GM19397 (cell line): Measurements from ENCODE around the gene USP38.
"Not testable (repeated sequence)": the region's sequence is repeated elsewhere in the genome, so short reads cannot be mapped to it uniquely, and the experiment has no call there.

ENCODE experiments used
- ATAC-seq: cut with Tn5 transposase; IDR thresholded peaks from one replicate; pipeline ENCODE4 v1.9.1; 2021; ENCODE audit warnings: mild to moderate bottlenecking, moderate library complexity; ENCODE audit not compliant: unreplicated experiment

USP38 gene

DNA sequence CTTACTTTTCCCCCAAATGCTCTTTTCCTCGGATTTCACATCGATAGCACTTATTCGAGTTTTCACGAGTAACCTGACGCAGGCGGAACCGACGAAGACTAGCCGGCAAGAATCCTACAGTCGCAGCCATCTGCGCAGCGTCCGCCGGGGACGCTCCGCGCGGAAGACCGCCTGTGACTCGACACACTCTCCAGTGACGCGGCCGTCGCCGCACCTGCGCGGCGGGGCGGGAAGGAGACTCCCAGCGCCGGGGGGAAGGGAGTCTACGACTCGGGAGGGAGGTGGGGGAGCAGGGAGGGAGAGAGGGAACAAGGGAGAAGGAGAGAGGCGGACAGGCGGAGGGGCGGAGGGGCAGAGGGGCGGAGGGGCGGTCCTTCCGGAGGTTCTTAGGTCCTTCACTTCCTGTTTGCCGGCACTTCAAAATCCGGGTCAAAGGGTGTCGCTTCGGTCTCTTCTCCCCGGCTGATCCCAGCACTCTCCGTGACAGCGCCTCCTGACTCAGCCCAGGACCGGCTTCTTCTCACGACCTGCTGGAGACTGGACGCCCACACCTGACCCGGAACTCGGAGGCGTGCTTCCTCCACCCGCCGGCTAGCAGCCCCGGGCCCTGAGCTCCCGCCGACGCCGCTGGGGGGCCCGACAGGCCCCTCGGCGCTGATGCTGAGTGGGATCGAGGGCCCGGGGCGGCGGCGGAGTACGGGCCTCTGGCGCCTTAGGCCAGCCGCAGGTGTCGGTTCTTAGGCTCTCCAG is at the start of gene USP38:
Gene USP38 (plus strand): TSS at position 415 of the 750 bp plus-strand sequence. CDS start 534 bp downstream, outside the sequence.
- peak; percentile 77 for ATAC-seq

- ATAC-seq: no peak
Observed at GRCh38 chr4:143135358-143135757, 49.4 kb upstream of the USP38 start.

DNA sequence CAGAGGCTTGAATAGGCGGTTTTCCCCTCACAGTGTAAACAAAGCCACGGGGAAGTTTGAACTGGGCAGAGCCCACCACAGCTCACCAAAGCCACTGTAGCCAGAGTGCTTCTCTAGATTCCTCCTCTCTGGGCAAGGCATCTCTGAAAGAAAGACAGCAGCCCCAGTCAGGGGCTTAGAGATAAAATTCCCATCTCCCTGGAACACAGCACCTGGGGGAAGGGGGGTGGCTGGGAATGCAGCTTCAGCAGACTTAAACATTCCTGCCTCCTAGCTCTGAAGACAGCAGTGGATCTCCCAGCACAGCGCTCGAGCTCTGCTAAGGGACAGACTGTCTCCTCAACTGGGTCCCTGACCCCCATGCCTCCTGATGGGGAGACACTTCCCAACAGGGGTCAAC is 44.0 kb upstream of the USP38 start:
- ATAC-seq: no peak

DNA sequence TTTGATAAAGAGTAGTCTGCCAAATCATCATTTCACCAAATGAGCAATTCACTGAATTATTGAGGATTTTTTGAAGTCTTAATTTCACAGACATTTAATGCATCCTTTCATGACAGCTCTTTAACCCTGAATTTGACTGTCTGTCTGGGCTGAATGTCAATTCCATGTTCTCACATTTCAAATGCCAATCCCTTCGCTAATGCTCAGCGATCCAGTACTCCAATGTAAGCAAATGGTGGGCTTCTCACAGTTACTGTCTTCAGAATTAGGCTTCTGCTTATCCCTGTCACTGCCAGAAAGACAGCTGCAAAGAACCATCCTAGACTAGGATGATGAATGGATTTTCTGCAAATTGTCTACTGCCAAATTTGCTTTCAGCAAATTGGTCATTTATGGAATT is 36.2 kb upstream of the USP38 start:
- ATAC-seq: no peak

DNA sequence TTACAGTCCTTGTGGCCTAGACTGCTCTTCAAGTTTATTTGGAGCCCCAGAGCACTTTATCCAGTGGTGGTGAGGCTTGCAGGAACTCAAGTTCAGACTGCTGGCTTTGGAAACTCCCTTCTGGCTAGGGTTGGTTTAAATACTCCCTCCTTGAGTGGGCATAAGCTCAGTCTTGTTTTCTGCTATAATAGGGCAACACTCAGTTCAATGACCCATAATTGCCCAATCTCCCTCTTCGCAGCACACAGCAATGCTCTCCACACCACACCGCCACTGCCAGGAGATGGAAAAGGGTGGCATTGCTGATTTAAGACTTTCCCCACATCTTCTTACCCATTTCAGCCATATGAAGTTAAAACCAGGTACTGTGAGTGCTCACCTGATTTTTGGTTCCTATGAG is 27.9 kb upstream of the USP38 start:
- ATAC-seq: no peak

GRCh38 chr4:143163614-143164013 is 21.1 kb upstream of the USP38 start:
- no peak for ATAC-seq

DNA sequence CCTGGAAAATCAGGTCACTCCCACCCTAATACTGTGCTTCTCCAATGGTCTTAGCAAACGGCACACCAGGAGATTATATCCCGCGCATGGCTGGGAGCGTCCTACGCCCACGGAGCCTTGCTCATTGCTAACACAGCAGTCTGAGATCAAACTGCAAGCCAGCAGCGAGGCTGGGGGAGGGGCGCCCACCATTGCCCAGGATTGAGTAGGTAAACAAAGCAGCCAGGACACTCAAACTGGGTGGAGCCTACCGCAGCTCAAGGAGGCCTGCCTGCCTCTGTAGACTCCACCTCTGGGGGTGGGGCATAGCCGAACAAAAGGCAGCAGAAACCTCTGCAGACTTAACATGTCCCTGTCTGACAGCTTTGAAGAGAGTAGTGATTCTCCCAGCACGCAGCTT is 18.0 kb upstream of the USP38 start:
- not testable (repeated sequence) for ATAC-seq

- no peak for ATAC-seq
Observed at GRCh38 chr4:143178923-143179322, 5.8 kb upstream of the USP38 start.

DNA sequence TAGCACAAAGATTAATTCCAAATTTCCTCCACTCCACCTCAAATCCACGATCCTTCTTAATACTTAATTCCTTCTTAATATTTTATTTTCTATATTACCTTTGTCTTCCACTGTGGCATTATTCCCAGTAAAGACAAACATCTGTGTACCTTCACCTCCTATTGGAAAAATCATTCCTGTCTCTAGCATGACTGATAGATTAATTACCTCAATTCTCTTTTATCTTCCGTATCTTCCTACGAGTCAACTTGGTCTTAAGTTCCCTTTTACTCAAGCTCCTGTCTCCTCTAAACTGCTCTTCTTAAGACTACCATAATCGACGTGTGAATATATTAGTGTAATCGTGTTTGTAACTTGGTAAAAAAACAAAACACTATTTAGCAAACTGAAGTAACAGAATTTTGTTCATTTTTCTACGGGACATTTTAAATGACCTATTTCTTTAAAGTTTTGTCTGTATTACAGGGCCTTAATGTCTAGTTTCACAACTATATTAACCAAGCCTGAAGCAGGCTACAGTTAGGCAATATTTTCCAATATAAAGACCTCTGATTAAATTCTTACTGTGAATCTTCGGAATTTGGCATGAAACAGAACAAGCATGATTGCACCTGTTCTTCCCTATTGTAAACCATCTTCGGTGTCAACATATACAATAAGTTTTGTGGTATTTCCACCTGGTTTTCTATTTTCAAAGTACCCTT is 1.1 kb upstream of the USP38 start:
- no peak for ATAC-seq

GRCh38 chr4:143184217-143184502 is 557 bp upstream of the USP38 start:
- ATAC-seq: peak; percentile 22

GRCh38 chr4:143185253-143186107 is 763 bp downstream of the USP38 start:
- peak; percentile 30 for ATAC-seq

DNA sequence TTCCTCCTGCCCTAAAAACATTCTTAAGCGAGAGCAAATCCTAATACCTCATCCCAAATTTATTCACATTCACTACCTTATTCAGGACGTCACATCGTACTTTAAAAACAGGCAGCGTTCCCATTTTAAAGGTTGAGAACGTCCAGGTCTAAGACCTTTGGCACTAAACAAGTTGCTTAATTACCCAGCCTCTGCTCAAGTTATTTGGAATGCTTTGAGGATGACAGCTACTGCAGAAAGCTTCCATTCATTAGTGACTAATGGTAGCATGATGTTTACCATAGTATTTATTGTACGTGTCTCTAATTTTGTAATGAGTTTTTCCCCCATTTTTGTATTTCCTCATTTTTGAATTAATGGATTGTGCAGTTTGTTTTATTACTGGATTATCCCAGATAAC is 1.5 kb downstream of the USP38 start:
- no peak for ATAC-seq

DNA sequence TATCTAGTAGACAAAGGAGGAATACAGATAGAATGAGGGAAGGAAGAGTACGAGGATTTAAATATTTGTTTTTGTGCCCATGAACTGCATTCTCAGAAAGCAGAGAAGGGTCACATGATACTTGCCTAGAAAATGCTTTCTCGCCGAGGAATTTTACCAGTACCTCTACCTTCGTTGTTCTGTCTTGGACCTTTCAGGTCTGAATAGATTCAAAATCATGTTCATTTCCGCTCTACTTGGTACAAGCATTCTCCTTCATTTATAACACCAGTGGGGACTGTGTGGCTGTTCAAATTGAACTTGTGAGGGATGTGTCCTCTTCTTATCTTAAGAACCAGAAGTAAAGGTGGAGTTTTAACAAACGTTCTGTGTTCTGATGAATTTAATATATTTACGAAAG is 1.9 kb downstream of the USP38 start:
- ATAC-seq: no peak

- no peak for ATAC-seq
Observed at GRCh38 chr4:143188136-143189088, 3.7 kb downstream of the USP38 start.

DNA sequence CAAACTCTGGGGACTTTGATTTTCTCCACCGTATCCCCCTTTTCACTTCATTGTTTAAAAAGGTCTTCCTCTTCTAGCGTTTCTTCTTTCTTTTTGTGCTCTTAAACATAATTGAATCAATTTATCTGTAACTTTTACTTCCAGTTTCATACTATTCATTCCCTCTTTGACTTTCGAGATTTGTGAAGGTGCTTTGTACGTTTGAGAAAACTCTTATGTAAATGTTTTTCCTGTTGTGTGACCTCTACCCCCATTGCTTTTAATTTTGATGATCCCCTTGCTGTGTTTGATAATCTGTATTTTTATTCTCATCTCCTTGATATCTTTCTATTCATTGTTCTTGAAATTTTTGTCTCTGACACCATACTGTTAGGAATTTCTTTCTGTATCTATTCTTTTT is 4.8 kb downstream of the USP38 start:
- ATAC-seq: no peak

GRCh38 chr4:143195581-143195980 is 10.9 kb downstream of the USP38 start:
- ATAC-seq: no peak

- no peak for ATAC-seq
Observed at GRCh38 chr4:143196323-143196722, 11.6 kb downstream of the USP38 start.

DNA sequence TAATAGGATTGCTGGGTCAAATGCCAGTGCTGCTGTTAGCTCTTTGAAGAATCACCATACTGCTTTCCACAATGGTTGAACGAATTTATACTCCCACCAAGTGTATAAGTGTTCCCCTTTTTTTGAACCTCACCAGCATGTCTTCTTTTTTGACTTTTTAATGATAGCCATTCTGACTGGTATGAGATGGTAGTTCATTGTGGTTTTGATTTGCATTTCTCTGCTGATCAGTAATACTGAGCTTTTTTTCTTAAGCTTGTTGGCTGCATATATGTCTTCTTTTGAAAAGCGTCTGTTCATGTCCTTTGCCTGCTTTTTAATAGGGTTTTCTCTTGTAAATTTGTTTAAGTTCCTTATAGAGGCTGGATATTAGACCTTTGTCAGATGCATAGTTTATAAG is 14.8 kb downstream of the USP38 start:
- ATAC-seq: no peak

- no peak for ATAC-seq
Observed at GRCh38 chr4:143202824-143203223, 18.1 kb downstream of the USP38 start.

- no peak for ATAC-seq
Observed at GRCh38 chr4:143203577-143203976, 18.9 kb downstream of the USP38 start.

DNA sequence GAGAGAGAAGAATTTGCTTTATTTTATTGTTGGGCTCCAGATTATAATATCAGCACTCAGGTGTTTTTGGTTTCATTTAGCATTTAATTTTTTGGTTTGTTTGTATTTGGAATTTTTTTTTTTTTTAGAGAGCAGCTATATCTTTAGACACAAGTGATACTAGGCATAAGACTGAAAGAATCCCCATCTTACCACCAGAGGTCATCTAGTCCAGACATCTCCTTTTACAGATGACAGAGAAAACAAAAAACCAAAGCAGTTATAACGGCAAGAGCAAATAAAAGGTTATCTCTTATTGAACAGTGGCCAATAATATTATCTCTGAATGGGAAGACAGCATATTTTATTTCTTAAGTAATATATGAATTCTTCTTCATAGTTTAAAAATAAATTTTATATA is 22.8 kb downstream of the USP38 start:
- no peak for ATAC-seq
